Mucosa of rectum (tissue), 2 donors: Measurements from ENCODE around the gene ZNF639.
A peak's percentile ranks its signal among the peaks of the same experiment; 100 is the strongest.

Source experiments
- H3K27ac ChIP-seq, 2 donors: one replicate each; pipeline ENCODE4 v1.7.0; 2013; ENCODE audit warnings: inconsistent platforms in 2 of 2, low read depth in 2 of 2, low read length in 2 of 2
- H3K27me3 ChIP-seq, 2 donors: one replicate each; pipeline ENCODE4 v1.7.0; 2013; ENCODE audit warnings: low read length in 2 of 2; ENCODE audit not compliant: control insufficient read depth in 2 of 2, insufficient read depth in 2 of 2
- H3K36me3 ChIP-seq, 2 donors: one replicate each; pipeline ENCODE4 v1.7.0; 2013; ENCODE audit warnings: low read length in 2 of 2; ENCODE audit not compliant: control insufficient read depth in 2 of 2, insufficient read depth in 2 of 2
- H3K4me1 ChIP-seq, 2 donors: one replicate each; pipeline ENCODE4 v1.7.0; 2013; ENCODE audit warnings: low read length in 2 of 2, mild to moderate bottlenecking in 1 of 2; ENCODE audit not compliant: control insufficient read depth in 2 of 2, insufficient read depth in 2 of 2
- H3K4me3 ChIP-seq, 2 donors: one replicate each; pipeline ENCODE4 v1.7.0; 2013; ENCODE audit warnings: low read length in 2 of 2
- H3K9ac ChIP-seq, 2 donors: one replicate each; pipeline ENCODE4 v1.7.0; 2013; ENCODE audit warnings: low read length in 2 of 2, low read depth in 1 of 2, mild to moderate bottlenecking in 1 of 2
- H3K9me3 ChIP-seq, 2 donors: one replicate each; pipeline ENCODE4 v1.7.0; 2013; ENCODE audit warnings: low read length in 2 of 2; ENCODE audit not compliant: control insufficient read depth in 2 of 2
- donor health status: healthy.
- donor health status: Normal muscosa, but diverticular disease.

ZNF639 gene

GRCh38 chr3:179336345-179336929 lies 13.6 kb downstream of the ZNF639 start:
- Histone ChIP-seq H3K9me3 (no peaks in the 10 kb centered on the region), H3K4me3 (no peak overlapping the region), H3K27me3 (no peaks in the 10 kb centered on the region), H3K9ac (no peak overlapping the region), H3K4me1 (no peaks in the 10 kb centered on the region), H3K36me3 (peaks cover 23 to 32% of the 10 kb centered on the region in 2 donors), H3K27ac (no peak overlapping the region)

GRCh38 chr3:179347345-179348194 lies 24.7 kb downstream of the ZNF639 start, which contains the start of gene MFN1:
MFN1 (plus strand) TSS chr3:179347709; CDS start chr3:179348852, 1,143 bp downstream.
- Histone ChIP-seq H3K9ac (peak within 1 kb of the TSS; percentile 71 to 82), H3K36me3 (peaks cover 11 to 17% of the 10 kb centered on the region in 2 donors), H3K4me3 (peak within 1 kb of the TSS; percentile 91 to 95), H3K4me1 (peaks cover 9% of the 10 kb centered on the region in 2 donors), H3K9me3 (no peaks in the 10 kb centered on the region), H3K27ac (peak within 1 kb of the TSS; percentile 87 to 88), H3K27me3 (no peaks in the 10 kb centered on the region)

- H3K9me3 ChIP-seq: no peaks in the 10 kb centered on the region
- H3K27me3 ChIP-seq: no peaks in the 10 kb centered on the region
- H3K4me1 ChIP-seq: peaks cover 9% of the 10 kb centered on the region in 2 donors
- H3K36me3 ChIP-seq: peaks cover 13 to 20% of the 10 kb centered on the region in 2 donors
- H3K27ac ChIP-seq: peak overlapping the region; percentile 87 to 88
- H3K9ac ChIP-seq: peak overlapping the region; percentile 71 to 82
- peak overlapping the region; percentile 91 to 95 for H3K4me3 ChIP-seq
These were observed 25.6 kb downstream of the ZNF639 start for GRCh38 chr3:179348325-179349013.

GRCh38 chr3:179355996-179356395 lies 33.2 kb downstream of the ZNF639 start:
- H3K27ac ChIP-seq: no peak overlapping the region
- H3K9me3 ChIP-seq: no peaks in the 10 kb centered on the region
- no peaks in the 10 kb centered on the region for H3K27me3 ChIP-seq
- no peak overlapping the region for H3K9ac ChIP-seq
- H3K4me3 ChIP-seq: no peak overlapping the region
- peaks cover 51 to 66% of the 10 kb centered on the region in 2 donors for H3K36me3 ChIP-seq
- H3K4me1 ChIP-seq: no peaks in the 10 kb centered on the region

- Histone ChIP-seq H3K27me3 (no peaks in the 10 kb centered on the region), H3K4me1 (no peaks in the 10 kb centered on the region), H3K4me3 (no peak overlapping the region), H3K9me3 (no peaks in the 10 kb centered on the region), H3K27ac (no peak overlapping the region), H3K9ac (no peak overlapping the region), H3K36me3 (peaks cover 43 to 64% of the 10 kb centered on the region in 2 donors)
These were observed 40.5 kb downstream of the ZNF639 start for GRCh38 chr3:179363332-179363731.

GRCh38 chr3:179369621-179370020 lies 46.8 kb downstream of the ZNF639 start:
- Histone ChIP-seq H3K27me3 (no peaks in the 10 kb centered on the region), H3K4me1 (no peaks in the 10 kb centered on the region), H3K36me3 (peaks cover 34 to 42% of the 10 kb centered on the region in 2 donors), H3K27ac (no peak overlapping the region), H3K9ac (no peak overlapping the region), H3K9me3 (no peaks in the 10 kb centered on the region), H3K4me3 (no peak overlapping the region)

GRCh38 chr3:179373938-179374337 lies 51.1 kb downstream of the ZNF639 start:
- no peak overlapping the region for H3K27ac ChIP-seq
- H3K27me3 ChIP-seq: no peaks in the 10 kb centered on the region
- H3K4me3 ChIP-seq: no peak overlapping the region
- H3K9me3 ChIP-seq: no peaks in the 10 kb centered on the region
- peaks cover 31 to 34% of the 10 kb centered on the region in 2 donors for H3K36me3 ChIP-seq
- H3K4me1 ChIP-seq: no peaks in the 10 kb centered on the region
- H3K9ac ChIP-seq: no peak overlapping the region

- no peaks in the 10 kb centered on the region for H3K4me1 ChIP-seq
- no peak overlapping the region for H3K4me3 ChIP-seq
- no peaks in the 10 kb centered on the region for H3K9me3 ChIP-seq
- H3K9ac ChIP-seq: no peak overlapping the region
- H3K36me3 ChIP-seq: peaks cover 40 to 41% of the 10 kb centered on the region in 2 donors
- H3K27ac ChIP-seq: no peak overlapping the region
- H3K27me3 ChIP-seq: no peaks in the 10 kb centered on the region
These were observed 52.5 kb downstream of the ZNF639 start for GRCh38 chr3:179375091-179375999.

GRCh38 chr3:179376474-179376873 lies 53.6 kb downstream of the ZNF639 start:
- no peaks in the 10 kb centered on the region for H3K9me3 ChIP-seq
- H3K4me1 ChIP-seq: no peaks in the 10 kb centered on the region
- no peak overlapping the region for H3K27ac ChIP-seq
- H3K9ac ChIP-seq: no peak overlapping the region
- H3K27me3 ChIP-seq: no peaks in the 10 kb centered on the region
- no peak overlapping the region for H3K4me3 ChIP-seq
- peaks cover 44 to 47% of the 10 kb centered on the region in 2 donors for H3K36me3 ChIP-seq
